CD4-positive, alpha-beta T cell (primary cell): ENCODE measurements around the gene MRPL55. TPM values are rescaled to one million over a fixed set of nuclear protein-coding genes. Genes with fewer than 3 reads are reported as not detected.
A peak's percentile ranks its signal among the peaks of the same experiment; 100 is the strongest.

ENCODE experiments used
- ATAC-seq: fragments of 200-7000 bp; cut with Tn5 transposase; one replicate; pipeline ENCODE4 v1.10.0; 2022; ENCODE audit warnings: mild to moderate bottlenecking; ENCODE audit not compliant: poor library complexity
- CTCF ChIA-PET: fragments of 350-600 bp; sonication (Branson Sonifier 250); formaldehyde crosslinking; loops from one replicate; lab custom pipeline; 2021; ENCODE audit warnings: antibody characterized with exemption, inconsistent platforms; lab: Charles Lee
- POLR2A ChIA-PET: fragments of 350-600 bp; sonication (Branson Sonifier 250); formaldehyde crosslinking; loops from one replicate; lab custom pipeline; 2021; ENCODE audit warnings: antibody characterized with exemption, inconsistent platforms; lab: Charles Lee
- DNase-seq, 14 experiments: peaks; one replicate each; pipeline ENCODE4 v3.0.0-alpha.2; 2013 to 2020; ENCODE audit warnings: mixed read lengths in 2 of 14
- H3K27ac ChIP-seq, 2 donors: one replicate each; pipeline versions ENCODE4 v1.5.1 to v1.7.0; 2013; ENCODE audit warnings: low read length in 2 of 2, low read depth in 1 of 2, mild to moderate bottlenecking in 1 of 2
- H3K27me3 ChIP-seq, 2 experiments: 1 replicate in 1 of 2; 2 replicates in 1 of 2; pipeline versions ENCODE4 v1.6.1 to v1.7.0; 2013; ENCODE audit warnings: low read length in 2 of 2, control low read depth in 1 of 2, mild to moderate bottlenecking in 1 of 2, moderate library complexity in 1 of 2; ENCODE audit not compliant: insufficient read depth in 2 of 2, control insufficient read depth in 1 of 2
- H3K36me3 ChIP-seq: one replicate; pipeline ENCODE4 v1.6.1; 2013; ENCODE audit warnings: low read length, control low read depth; ENCODE audit not compliant: insufficient read depth
- H3K4me1 ChIP-seq: one replicate; pipeline ENCODE4 v1.6.1; 2013; ENCODE audit warnings: low read length, control low read depth; ENCODE audit not compliant: insufficient read depth
- H3K4me3 ChIP-seq: one replicate; pipeline ENCODE4 v1.5.1; 2013; ENCODE audit warnings: mild to moderate bottlenecking, low read length, moderate library complexity
- H3K9me3 ChIP-seq, 2 experiments: 1 replicate in 1 of 2; 2 replicates in 1 of 2; pipeline versions ENCODE4 v1.6.1 to v1.7.0; 2013; ENCODE audit warnings: low read length in 2 of 2, mild to moderate bottlenecking in 2 of 2, control low read depth in 1 of 2, moderate library complexity in 1 of 2; ENCODE audit not compliant: control insufficient read depth in 1 of 2, insufficient read depth in 1 of 2
- H3K27ac Mint-ChIP-seq: one replicate; pipeline ENCODE4 v1.8.0; 2020; ENCODE audit warnings: mixed read lengths
- H3K27me3 Mint-ChIP-seq: one replicate; pipeline ENCODE4 v1.8.0; 2021; ENCODE audit warnings: mixed read lengths
- H3K36me3 Mint-ChIP-seq: one replicate; pipeline ENCODE4 v1.8.0; 2021; ENCODE audit warnings: low read depth, mixed read lengths
- H3K4me1 Mint-ChIP-seq: one replicate; pipeline ENCODE4 v1.8.0; 2021; ENCODE audit warnings: low read depth, mixed read lengths
- H3K4me3 Mint-ChIP-seq: one replicate; pipeline ENCODE4 v1.8.0; 2020; ENCODE audit warnings: mild to moderate bottlenecking, mixed read lengths
- H3K9me3 Mint-ChIP-seq: one replicate; pipeline ENCODE4 v1.8.0; 2020; ENCODE audit warnings: mixed read lengths
- intact Hi-C, 2 experiments: fragments of 100-400 bp; cut with DNase I in 1 of 2; cut with micrococcal nuclease in 1 of 2; formaldehyde crosslinking; loops; one replicate each; pipeline versions ENCODE4 v1.15.1 to v1.9.0; 2023 to 2025; cut with DNase I, micrococcal nuclease
- total RNA-seq, 174 experiments: library from RNA in 2 of 174; stranded (reverse) in 2 of 174; gene quantifications; one replicate each; pipeline ENCODE4 v1.2.3 and lab custom pipeline; 2021 to 2026
- TF ChIP-seq, protein P1 (sequence below): fragments of 200-600 bp; IDR thresholded peaks from one replicate; pipeline ENCODE4 v1.8.0; 2022; ENCODE audit warnings: antibody characterized with exemption, mild to moderate bottlenecking

MRPL55 gene
- total RNA-seq, 2 experiments from 2014 or later: 120 to 128 TPM

DNA sequence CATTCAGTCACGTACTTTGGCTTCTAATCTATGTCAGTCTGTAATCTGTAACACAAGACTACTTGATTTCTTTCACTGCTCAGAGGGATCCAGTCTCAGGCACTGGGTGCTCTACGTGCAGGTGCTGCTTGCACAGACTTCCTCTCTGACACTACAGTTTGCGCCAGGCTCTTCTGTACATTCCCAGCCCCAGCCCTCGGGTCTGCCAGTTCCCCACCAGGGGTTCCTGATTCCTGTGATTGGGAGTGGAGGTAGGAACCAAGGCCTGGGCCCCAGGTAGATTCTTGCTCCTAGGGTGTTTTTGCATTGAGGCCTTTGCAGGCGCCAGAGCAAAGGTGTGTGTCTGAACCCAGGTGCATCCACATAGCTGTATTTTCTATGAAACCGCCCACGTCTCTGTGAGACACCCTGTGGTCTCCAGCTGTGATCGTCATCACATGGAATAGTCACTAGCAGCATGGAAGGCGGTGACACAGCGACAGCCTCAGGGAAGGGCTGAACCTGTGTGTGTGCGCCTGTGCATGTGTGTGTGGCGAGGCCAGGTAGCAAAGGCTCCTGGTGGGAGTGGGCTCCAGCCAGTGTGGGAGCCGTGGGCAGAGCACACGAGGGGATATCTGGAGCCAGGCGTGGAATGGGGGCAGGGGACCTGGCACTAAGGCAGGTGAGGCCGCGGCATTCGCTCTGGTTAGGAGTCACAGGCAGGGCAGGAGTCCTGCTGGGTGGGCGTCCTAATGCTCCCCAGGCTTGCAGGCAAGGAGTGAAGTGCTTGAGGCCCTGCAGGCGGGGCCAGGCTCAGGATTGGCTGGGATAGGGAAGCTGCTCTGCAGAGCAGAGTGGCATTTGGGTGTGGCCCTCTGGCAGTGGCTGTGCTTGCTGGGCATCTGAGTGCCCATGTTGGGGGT, 45.8 kb upstream of the MRPL55 start:
- H3K4me3 ChIP-seq: no peak overlapping the region
- no peaks in the 10 kb centered on the region for H3K27me3 Mint-ChIP-seq
- POLR2A ChIA-PET: interaction anchor here (0.7 to 1.9 kb wide), 2 partner anchors 11 to 15 kb away, joined by 3 to 5 read pairs; partner anchors contain the start of gene GUK1
- ATAC-seq: peak; percentile 82
- TF ChIP-seq, protein P1, sequence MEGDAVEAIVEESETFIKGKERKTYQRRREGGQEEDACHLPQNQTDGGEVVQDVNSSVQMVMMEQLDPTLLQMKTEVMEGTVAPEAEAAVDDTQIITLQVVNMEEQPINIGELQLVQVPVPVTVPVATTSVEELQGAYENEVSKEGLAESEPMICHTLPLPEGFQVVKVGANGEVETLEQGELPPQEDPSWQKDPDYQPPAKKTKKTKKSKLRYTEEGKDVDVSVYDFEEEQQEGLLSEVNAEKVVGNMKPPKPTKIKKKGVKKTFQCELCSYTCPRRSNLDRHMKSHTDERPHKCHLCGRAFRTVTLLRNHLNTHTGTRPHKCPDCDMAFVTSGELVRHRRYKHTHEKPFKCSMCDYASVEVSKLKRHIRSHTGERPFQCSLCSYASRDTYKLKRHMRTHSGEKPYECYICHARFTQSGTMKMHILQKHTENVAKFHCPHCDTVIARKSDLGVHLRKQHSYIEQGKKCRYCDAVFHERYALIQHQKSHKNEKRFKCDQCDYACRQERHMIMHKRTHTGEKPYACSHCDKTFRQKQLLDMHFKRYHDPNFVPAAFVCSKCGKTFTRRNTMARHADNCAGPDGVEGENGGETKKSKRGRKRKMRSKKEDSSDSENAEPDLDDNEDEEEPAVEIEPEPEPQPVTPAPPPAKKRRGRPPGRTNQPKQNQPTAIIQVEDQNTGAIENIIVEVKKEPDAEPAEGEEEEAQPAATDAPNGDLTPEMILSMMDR: no peak
- intact Hi-C loops: no loop called here
- no peaks in the 10 kb centered on the region for H3K9me3 ChIP-seq
- no peaks in the 10 kb centered on the region for H3K9me3 Mint-ChIP-seq
- H3K36me3 Mint-ChIP-seq: no peaks in the 10 kb centered on the region
- H3K27ac Mint-ChIP-seq: peak overlapping the region; percentile 88
- H3K27me3 ChIP-seq: no peaks in the 10 kb centered on the region
- H3K4me1 ChIP-seq: peaks cover 15% of the 10 kb centered on the region
- peaks cover 12% of the 10 kb centered on the region for H3K4me1 Mint-ChIP-seq
- H3K36me3 ChIP-seq: no peaks in the 10 kb centered on the region
- no peak overlapping the region for H3K27ac ChIP-seq
- H3K4me3 Mint-ChIP-seq: peak overlapping the region; percentile 14
- CTCF ChIA-PET: no interaction called here
- peak in 1 of 14 experiments; percentile 44 for DNase-seq

DNA sequence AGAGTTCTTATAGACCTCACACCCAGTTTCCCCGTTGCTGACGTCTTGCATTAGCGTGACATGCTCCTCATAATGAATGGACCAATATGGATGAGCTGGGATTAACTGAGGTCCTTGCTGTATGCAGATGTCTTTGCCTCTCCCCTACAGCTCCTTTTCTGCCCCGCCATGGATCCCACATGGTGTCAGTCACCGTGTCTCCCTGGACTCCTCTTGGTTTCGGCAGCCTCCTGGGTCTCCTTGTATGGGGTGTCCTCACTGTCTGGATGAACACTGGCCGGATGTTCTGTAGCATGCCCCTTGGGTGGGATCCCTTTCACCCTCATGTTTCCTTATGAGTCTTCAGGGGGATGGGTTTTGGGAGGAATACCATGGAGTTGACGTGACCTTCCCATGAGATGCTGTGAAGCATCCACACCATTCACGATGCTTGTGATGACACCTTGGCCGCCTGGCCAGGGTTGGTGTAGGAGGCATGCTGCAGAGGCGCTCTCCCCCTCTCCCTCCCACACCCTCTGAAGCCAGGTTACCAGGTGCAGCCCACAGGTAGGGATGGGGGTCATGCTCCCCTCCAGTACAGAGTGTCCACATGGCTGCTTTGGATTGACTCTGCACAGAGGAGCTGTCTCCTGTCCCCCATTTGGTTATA, 45.0 kb upstream of the MRPL55 start:
- DNase-seq (peak in 1 of 14 experiments; percentile 1), ATAC-seq (no peak)
- Mint-ChIP-seq H3K4me3 (no peak overlapping the region), H3K9me3 (no peaks in the 10 kb centered on the region), H3K36me3 (no peaks in the 10 kb centered on the region), H3K4me1 (peaks cover 12% of the 10 kb centered on the region), H3K27me3 (no peaks in the 10 kb centered on the region), H3K27ac (peak overlapping the region; percentile 88)
- Histone ChIP-seq H3K4me3 (no peak overlapping the region), H3K9me3 (no peaks in the 10 kb centered on the region), H3K36me3 (no peaks in the 10 kb centered on the region), H3K27ac (no peak overlapping the region), H3K27me3 (no peaks in the 10 kb centered on the region), H3K4me1 (peaks cover 15% of the 10 kb centered on the region)
- ChIA-PET POLR2A (interaction anchor here (0.7 to 1.9 kb wide), 3 partner anchors 10 to 14 kb away, joined by 3 to 5 read pairs (median 5); partner anchors contain the start of genes GUK1 and IBA57), CTCF (no interaction called here)
- TF ChIP-seq, protein P1: no peak
- intact Hi-C loops: no loop called here

DNA sequence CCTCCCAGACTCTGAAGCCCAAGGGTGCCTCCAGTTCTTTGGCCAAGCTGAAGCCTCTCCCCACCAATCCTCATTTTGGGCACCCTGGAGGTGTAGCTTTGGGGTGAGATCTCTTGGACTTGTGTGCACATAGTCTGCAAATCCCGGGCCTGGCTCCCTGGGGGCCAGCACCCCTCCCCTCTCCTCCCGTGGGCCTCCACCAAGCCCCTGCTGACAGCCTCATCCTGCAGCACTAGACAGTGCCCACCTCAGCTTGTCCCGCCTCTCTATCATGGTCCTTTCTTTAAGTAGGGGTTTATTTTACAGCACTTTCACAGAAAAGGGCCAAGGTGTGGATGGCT, 43.8 kb upstream of the MRPL55 start:
- no peak overlapping the region for H3K27ac Mint-ChIP-seq
- no peak overlapping the region for H3K4me3 Mint-ChIP-seq
- ATAC-seq (no peak), DNase-seq (peak in 1 of 14 experiments; percentile 1)
- no peaks in the 10 kb centered on the region for H3K27me3 Mint-ChIP-seq
- H3K36me3 ChIP-seq: peaks cover 11% of the 10 kb centered on the region
- no peaks in the 10 kb centered on the region for H3K9me3 ChIP-seq
- POLR2A ChIA-PET: interaction anchor here (0.7 to 1.8 kb wide), 3 partner anchors 9 to 12 kb away, joined by 3 to 5 read pairs (median 4); partner anchors contain the start of gene IBA57
- TF ChIP-seq, protein P1: no peak
- H3K4me1 Mint-ChIP-seq: peaks cover 12% of the 10 kb centered on the region
- H3K4me1 ChIP-seq: peaks cover 15% of the 10 kb centered on the region
- no peak overlapping the region for H3K4me3 ChIP-seq
- H3K27me3 ChIP-seq: no peaks in the 10 kb centered on the region
- CTCF ChIA-PET: interaction anchor here (1.0 kb wide), 1 partner anchor 53 kb away, joined by 3 read pairs; no protein-coding TSS in a partner anchor
- no peak overlapping the region for H3K27ac ChIP-seq
- intact Hi-C loops: no loop called here
- H3K36me3 Mint-ChIP-seq: no peaks in the 10 kb centered on the region
- no peaks in the 10 kb centered on the region for H3K9me3 Mint-ChIP-seq
